HEK293 (cell line): ENCODE measurements around the gene MIR17HG.

ENCODE experiments used
- HOXA7 ChIP-seq: sonication (generic); formaldehyde crosslinking; IDR thresholded peaks from 2 replicates; pipeline ENCODE4 v1.8.1; 2022; ENCODE audit warnings: missing genetic modification reagents, borderline replicate concordance
- HOXD13 ChIP-seq: sonication (generic); formaldehyde crosslinking; IDR thresholded peaks from 2 replicates; pipeline ENCODE4 v1.8.0; 2022; ENCODE audit warnings: missing genetic modification reagents, borderline replicate concordance
- ZNF133 ChIP-seq: fragments of 450-650 bp; formaldehyde crosslinking; IDR thresholded peaks from 2 replicates; pipeline ENCODE4 v1.5.1; 2016; ENCODE audit warnings: missing biosample characterization, missing genetic modification characterization
- ZNF18 ChIP-seq: fragments of 450-650 bp; formaldehyde crosslinking; IDR thresholded peaks from 2 replicates; pipeline ENCODE4 v1.5.1; 2016; ENCODE audit warnings: missing biosample characterization, missing genetic modification characterization
- ZNF274 ChIP-seq, 2 experiments: fragments of 200-500 bp in 1 of 2; fragments of 450-650 bp in 1 of 2; sonication (Bioruptor generic) in 1 of 2; formaldehyde crosslinking in 1 of 2; IDR thresholded peaks; 2 replicates each; pipeline versions ENCODE4 v1.5.1 to v1.6.1; 2014 to 2016; ENCODE audit warnings: borderline replicate concordance in 1 of 2, inconsistent platforms in 1 of 2, low read length in 1 of 2, missing biosample characterization in 1 of 2, missing genetic modification characterization in 1 of 2
- ZNF324 ChIP-seq: fragments of 450-650 bp; formaldehyde crosslinking; IDR thresholded peaks from 2 replicates; pipeline ENCODE4 v1.5.1; 2016; ENCODE audit warnings: missing biosample characterization, missing genetic modification characterization
- ZNF335 ChIP-seq: fragments of 450-650 bp; formaldehyde crosslinking; conservative IDR thresholded peaks from 2 replicates; pipeline ENCODE4 v1.5.1; 2016; ENCODE audit warnings: missing biosample characterization, missing genetic modification characterization
- ZNF404 ChIP-seq: fragments of 450-650 bp; formaldehyde crosslinking; IDR thresholded peaks from 2 replicates; pipeline ENCODE4 v1.5.1; 2017; ENCODE audit warnings: missing biosample characterization, missing genetic modification characterization
- ZNF501 ChIP-seq: fragments of 450-650 bp; formaldehyde crosslinking; IDR thresholded peaks from 2 replicates; pipeline ENCODE4 v1.5.1; 2016; ENCODE audit warnings: missing biosample characterization, missing genetic modification characterization
- ZNF623 ChIP-seq: fragments of 450-650 bp; formaldehyde crosslinking; IDR thresholded peaks from 2 replicates; pipeline ENCODE4 v1.5.1; 2016; ENCODE audit warnings: missing biosample characterization, missing genetic modification characterization
- ZNF660 ChIP-seq: fragments of 450-650 bp; IDR thresholded peaks from 2 replicates; pipeline ENCODE4 v1.5.1; 2018; ENCODE audit warnings: missing biosample characterization, mild to moderate bottlenecking, missing genetic modification characterization
- ZNF701 ChIP-seq: fragments of 450-650 bp; formaldehyde crosslinking; IDR thresholded peaks from 2 replicates; pipeline ENCODE4 v1.5.1; 2016; ENCODE audit warnings: missing biosample characterization, missing genetic modification characterization
- ZNF768 ChIP-seq: fragments of 450-650 bp; formaldehyde crosslinking; IDR thresholded peaks from 2 replicates; pipeline ENCODE4 v1.5.1; 2018; ENCODE audit warnings: missing biosample characterization, mild to moderate bottlenecking, missing genetic modification characterization
- ZNF777 ChIP-seq: fragments of 450-650 bp; formaldehyde crosslinking; IDR thresholded peaks from 2 replicates; pipeline ENCODE4 v1.5.1; 2017; ENCODE audit warnings: missing biosample characterization, missing genetic modification characterization, borderline replicate concordance
- ZNF830 ChIP-seq: fragments of 450-650 bp; IDR thresholded peaks from 2 replicates; pipeline ENCODE4 v1.5.0; 2018; ENCODE audit warnings: missing biosample characterization, missing genetic modification characterization, low read depth, mild to moderate bottlenecking, moderate library complexity
- ZNF843 ChIP-seq: fragments of 450-650 bp; formaldehyde crosslinking; IDR thresholded peaks from 2 replicates; pipeline ENCODE4 v1.5.1; 2016; ENCODE audit warnings: missing biosample characterization, missing genetic modification characterization
- ZSCAN23 ChIP-seq: fragments of 450-650 bp; formaldehyde crosslinking; IDR thresholded peaks from 2 replicates; pipeline ENCODE4 v1.5.1; 2016; ENCODE audit warnings: missing biosample characterization, missing genetic modification characterization
- TF ChIP-seq, protein P1 (sequence below): fragments of 450-650 bp; formaldehyde crosslinking; IDR thresholded peaks from 2 replicates; pipeline ENCODE4 v1.5.1; 2016; ENCODE audit warnings: missing biosample characterization, missing genetic modification characterization, low read depth
- TF ChIP-seq, protein P2 (sequence below): fragments of 450-650 bp; formaldehyde crosslinking; conservative IDR thresholded peaks from 2 replicates; pipeline ENCODE4 v1.5.1; 2016; ENCODE audit warnings: low read depth, missing biosample characterization, missing genetic modification characterization
- TF ChIP-seq, protein P3 (sequence below): fragments of 450-650 bp; formaldehyde crosslinking; IDR thresholded peaks from 2 replicates; pipeline ENCODE4 v1.5.1; 2017; ENCODE audit warnings: missing biosample characterization, mild to moderate bottlenecking, missing genetic modification characterization, moderate library complexity
- TF ChIP-seq, protein P4 (sequence below): fragments of 450-650 bp; formaldehyde crosslinking; IDR thresholded peaks from 2 replicates; pipeline ENCODE4 v1.5.0; 2017; ENCODE audit warnings: missing biosample characterization, missing genetic modification characterization, borderline replicate concordance
- TF ChIP-seq, protein P5 (sequence below): fragments of 450-650 bp; formaldehyde crosslinking; IDR thresholded peaks from 2 replicates; pipeline ENCODE4 v1.5.1; 2016; ENCODE audit warnings: missing biosample characterization, missing genetic modification characterization
- TF ChIP-seq, protein P6 (sequence below): fragments of 450-650 bp; formaldehyde crosslinking; IDR thresholded peaks from 2 replicates; pipeline ENCODE4 v1.5.1; 2016; ENCODE audit warnings: missing biosample characterization, missing genetic modification characterization, low read depth

The MIR17HG gene

GRCh38 chr13:91348906-91349435, 1.5 kb downstream of the MIR17HG start (continued):
- TF ChIP-seq, protein P1, sequence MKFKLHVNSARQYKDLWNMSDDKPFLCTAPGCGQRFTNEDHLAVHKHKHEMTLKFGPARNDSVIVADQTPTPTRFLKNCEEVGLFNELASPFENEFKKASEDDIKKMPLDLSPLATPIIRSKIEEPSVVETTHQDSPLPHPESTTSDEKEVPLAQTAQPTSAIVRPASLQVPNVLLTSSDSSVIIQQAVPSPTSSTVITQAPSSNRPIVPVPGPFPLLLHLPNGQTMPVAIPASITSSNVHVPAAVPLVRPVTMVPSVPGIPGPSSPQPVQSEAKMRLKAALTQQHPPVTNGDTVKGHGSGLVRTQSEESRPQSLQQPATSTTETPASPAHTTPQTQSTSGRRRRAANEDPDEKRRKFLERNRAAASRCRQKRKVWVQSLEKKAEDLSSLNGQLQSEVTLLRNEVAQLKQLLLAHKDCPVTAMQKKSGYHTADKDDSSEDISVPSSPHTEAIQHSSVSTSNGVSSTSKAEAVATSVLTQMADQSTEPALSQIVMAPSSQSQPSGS (tag by site-specific recombination), result no peak
- TF ChIP-seq, protein P2, sequence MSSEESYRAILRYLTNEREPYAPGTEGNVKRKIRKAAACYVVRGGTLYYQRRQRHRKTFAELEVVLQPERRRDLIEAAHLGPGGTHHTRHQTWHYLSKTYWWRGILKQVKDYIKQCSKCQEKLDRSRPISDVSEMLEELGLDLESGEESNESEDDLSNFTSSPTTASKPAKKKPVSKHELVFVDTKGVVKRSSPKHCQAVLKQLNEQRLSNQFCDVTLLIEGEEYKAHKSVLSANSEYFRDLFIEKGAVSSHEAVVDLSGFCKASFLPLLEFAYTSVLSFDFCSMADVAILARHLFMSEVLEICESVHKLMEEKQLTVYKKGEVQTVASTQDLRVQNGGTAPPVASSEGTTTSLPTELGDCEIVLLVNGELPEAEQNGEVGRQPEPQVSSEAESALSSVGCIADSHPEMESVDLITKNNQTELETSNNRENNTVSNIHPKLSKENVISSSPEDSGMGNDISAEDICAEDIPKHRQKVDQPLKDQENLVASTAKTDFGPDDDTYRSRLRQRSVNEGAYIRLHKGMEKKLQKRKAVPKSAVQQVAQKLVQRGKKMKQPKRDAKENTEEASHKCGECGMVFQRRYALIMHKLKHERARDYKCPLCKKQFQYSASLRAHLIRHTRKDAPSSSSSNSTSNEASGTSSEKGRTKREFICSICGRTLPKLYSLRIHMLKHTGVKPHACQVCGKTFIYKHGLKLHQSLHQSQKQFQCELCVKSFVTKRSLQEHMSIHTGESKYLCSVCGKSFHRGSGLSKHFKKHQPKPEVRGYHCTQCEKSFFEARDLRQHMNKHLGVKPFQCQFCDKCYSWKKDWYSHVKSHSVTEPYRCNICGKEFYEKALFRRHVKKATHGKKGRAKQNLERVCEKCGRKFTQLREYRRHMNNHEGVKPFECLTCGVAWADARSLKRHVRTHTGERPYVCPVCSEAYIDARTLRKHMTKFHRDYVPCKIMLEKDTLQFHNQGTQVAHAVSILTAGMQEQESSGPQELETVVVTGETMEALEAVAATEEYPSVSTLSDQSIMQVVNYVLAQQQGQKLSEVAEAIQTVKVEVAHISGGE (tag by site-specific recombination), result no peak
- no peak for TF ChIP-seq HOXA7 (CRISPR knock-in tag)
- TF ChIP-seq ZNF324 (tag by site-specific recombination), result peak; percentile 60; the same call in 1 of the 2 replicates
- TF ChIP-seq, protein P3, sequence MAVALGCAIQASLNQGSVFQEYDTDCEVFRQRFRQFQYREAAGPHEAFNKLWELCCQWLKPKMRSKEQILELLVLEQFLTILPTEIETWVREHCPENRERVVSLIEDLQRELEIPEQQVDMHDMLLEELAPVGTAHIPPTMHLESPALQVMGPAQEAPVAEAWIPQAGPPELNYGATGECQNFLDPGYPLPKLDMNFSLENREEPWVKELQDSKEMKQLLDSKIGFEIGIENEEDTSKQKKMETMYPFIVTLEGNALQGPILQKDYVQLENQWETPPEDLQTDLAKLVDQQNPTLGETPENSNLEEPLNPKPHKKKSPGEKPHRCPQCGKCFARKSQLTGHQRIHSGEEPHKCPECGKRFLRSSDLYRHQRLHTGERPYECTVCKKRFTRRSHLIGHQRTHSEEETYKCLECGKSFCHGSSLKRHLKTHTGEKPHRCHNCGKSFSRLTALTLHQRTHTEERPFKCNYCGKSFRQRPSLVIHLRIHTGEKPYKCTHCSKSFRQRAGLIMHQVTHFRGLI (tag by site-specific recombination), result no peak
- TF ChIP-seq HOXD13, result no peak
- TF ChIP-seq ZNF768 (tag by site-specific recombination), result no peak
- no peak for TF ChIP-seq ZNF133 (tag by site-specific recombination)
- no peak for TF ChIP-seq ZNF843 (tag by site-specific recombination)
- TF ChIP-seq ZNF404 (tag by site-specific recombination), result no peak
- TF ChIP-seq, protein P4, sequence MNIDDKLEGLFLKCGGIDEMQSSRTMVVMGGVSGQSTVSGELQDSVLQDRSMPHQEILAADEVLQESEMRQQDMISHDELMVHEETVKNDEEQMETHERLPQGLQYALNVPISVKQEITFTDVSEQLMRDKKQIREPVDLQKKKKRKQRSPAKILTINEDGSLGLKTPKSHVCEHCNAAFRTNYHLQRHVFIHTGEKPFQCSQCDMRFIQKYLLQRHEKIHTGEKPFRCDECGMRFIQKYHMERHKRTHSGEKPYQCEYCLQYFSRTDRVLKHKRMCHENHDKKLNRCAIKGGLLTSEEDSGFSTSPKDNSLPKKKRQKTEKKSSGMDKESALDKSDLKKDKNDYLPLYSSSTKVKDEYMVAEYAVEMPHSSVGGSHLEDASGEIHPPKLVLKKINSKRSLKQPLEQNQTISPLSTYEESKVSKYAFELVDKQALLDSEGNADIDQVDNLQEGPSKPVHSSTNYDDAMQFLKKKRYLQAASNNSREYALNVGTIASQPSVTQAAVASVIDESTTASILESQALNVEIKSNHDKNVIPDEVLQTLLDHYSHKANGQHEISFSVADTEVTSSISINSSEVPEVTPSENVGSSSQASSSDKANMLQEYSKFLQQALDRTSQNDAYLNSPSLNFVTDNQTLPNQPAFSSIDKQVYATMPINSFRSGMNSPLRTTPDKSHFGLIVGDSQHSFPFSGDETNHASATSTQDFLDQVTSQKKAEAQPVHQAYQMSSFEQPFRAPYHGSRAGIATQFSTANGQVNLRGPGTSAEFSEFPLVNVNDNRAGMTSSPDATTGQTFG (tag by site-specific recombination), result no peak
- TF ChIP-seq ZNF830 (tag by site-specific recombination), result no peak
- TF ChIP-seq ZNF274 (IDR thresholded peaks at IDR 0.05; ENCODE audit: low read length), result no peak
- TF ChIP-seq ZNF274 (tag by site-specific recombination; IDR thresholded peaks at IDR 0.05; ENCODE audit: borderline replicate concordance), result no peak
- TF ChIP-seq, protein P5, sequence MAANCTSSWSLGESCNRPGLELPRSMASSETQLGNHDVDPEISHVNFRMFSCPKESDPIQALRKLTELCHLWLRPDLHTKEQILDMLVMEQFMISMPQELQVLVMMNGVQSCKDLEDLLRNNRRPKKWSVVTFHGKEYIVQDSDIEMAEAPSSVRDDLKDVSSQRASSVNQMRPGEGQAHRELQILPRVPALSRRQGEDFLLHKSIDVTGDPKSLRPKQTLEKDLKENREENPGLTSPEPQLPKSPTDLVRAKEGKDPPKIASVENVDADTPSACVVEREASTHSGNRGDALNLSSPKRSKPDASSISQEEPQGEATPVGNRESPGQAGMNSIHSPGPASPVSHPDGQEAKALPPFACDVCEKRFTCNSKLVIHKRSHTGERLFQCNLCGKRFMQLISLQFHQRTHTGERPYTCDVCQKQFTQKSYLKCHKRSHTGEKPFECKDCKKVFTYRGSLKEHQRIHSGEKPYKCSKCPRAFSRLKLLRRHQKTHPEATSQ (tag by site-specific recombination), result no peak
- TF ChIP-seq ZNF623 (tag by site-specific recombination), result no peak
- no peak for TF ChIP-seq ZNF18 (tag by site-specific recombination)
- TF ChIP-seq ZNF501 (tag by site-specific recombination), result no peak; the same call in 1 of the 2 replicates
- TF ChIP-seq, protein P6, sequence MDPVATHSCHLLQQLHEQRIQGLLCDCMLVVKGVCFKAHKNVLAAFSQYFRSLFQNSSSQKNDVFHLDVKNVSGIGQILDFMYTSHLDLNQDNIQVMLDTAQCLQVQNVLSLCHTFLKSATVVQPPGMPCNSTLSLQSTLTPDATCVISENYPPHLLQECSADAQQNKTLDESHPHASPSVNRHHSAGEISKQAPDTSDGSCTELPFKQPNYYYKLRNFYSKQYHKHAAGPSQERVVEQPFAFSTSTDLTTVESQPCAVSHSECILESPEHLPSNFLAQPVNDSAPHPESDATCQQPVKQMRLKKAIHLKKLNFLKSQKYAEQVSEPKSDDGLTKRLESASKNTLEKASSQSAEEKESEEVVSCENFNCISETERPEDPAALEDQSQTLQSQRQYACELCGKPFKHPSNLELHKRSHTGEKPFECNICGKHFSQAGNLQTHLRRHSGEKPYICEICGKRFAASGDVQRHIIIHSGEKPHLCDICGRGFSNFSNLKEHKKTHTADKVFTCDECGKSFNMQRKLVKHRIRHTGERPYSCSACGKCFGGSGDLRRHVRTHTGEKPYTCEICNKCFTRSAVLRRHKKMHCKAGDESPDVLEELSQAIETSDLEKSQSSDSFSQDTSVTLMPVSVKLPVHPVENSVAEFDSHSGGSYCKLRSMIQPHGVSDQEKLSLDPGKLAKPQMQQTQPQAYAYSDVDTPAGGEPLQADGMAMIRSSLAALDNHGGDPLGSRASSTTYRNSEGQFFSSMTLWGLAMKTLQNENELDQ (tag by site-specific recombination), result no peak
- no peak for TF ChIP-seq ZNF777 (tag by site-specific recombination)
- TF ChIP-seq ZSCAN23, result no peak
- TF ChIP-seq ZNF335 (tag by site-specific recombination), result peak; percentile 77
- peak; percentile 66 for TF ChIP-seq ZNF660
- no peak for TF ChIP-seq ZNF701 (tag by site-specific recombination)
